ENCODE results near the gene NOL6. TPM values are rescaled to one million over a fixed set of nuclear protein-coding genes. Genes with fewer than 3 reads are reported as not detected.

NOL6 gene
- total and polyA plus RNA-seq, 2 of the 13 experiments (the other 11 are each of a cell fraction or from before 2014, with no cell fraction given) = 17.0 to 30.2 TPM

- TF ChIP-seq ZNF207 (IDR thresholded peaks at IDR 0.05; ENCODE audit: borderline replicate concordance) (no peak), KAT2B (IDR thresholded peaks at IDR 0.05; ENCODE audit: borderline replicate concordance, low read depth, low read length) (no peak), ZNF703 (CRISPR knock-in tag; IDR thresholded peaks at IDR 0.05; ENCODE audit: borderline replicate concordance) (peak; percentile 98), TBP (CRISPR knock-in tag; IDR thresholded peaks at IDR 0.05) (no peak), HOXA9 (CRISPR knock-in tag; IDR thresholded peaks at IDR 0.05; ENCODE audit: borderline replicate concordance) (peak; percentile 92), MEF2D (CRISPR knock-in tag; IDR thresholded peaks at IDR 0.05) (peak; percentile 97), FOXA1 (IDR thresholded peaks at IDR 0.05) (peak; percentile 95), FOXA1 (CRISPR knock-in tag; IDR thresholded peaks at IDR 0.05) (peak; percentile 100), TBX2 (CRISPR knock-in tag; IDR thresholded peaks at IDR 0.05; ENCODE audit: borderline replicate concordance) (peak; percentile 100), DPF2 (CRISPR knock-in tag; IDR thresholded peaks at IDR 0.05; ENCODE audit: borderline replicate concordance, low read depth) (peak; percentile 98), HDAC2 (CRISPR knock-in tag; IDR thresholded peaks at IDR 0.05) (peak; percentile 99), ATF7 (IDR thresholded peaks at IDR 0.05) (peak; percentile 43; the same call in 1 of the 2 replicates), ATF7 (CRISPR knock-in tag; IDR thresholded peaks at IDR 0.05) (peak; percentile 87), ELK4 (CRISPR knock-in tag; IDR thresholded peaks at IDR 0.05; ENCODE audit: borderline replicate concordance) (no peak), SMYD3 (CRISPR knock-in tag; IDR thresholded peaks at IDR 0.05) (0 out of 2 replicates have a peak, but pooled peaks have one; percentile 48), MED1 (CRISPR knock-in tag; IDR thresholded peaks at IDR 0.05) (peak; percentile 97), YEATS2 (CRISPR knock-in tag; IDR thresholded peaks at IDR 0.05; ENCODE audit: borderline replicate concordance) (peak; percentile 88; the same call in 1 of the 2 replicates), MLLT10 (CRISPR knock-in tag; IDR thresholded peaks at IDR 0.05) (no peak)
- TF ChIP-seq, protein P1, sequence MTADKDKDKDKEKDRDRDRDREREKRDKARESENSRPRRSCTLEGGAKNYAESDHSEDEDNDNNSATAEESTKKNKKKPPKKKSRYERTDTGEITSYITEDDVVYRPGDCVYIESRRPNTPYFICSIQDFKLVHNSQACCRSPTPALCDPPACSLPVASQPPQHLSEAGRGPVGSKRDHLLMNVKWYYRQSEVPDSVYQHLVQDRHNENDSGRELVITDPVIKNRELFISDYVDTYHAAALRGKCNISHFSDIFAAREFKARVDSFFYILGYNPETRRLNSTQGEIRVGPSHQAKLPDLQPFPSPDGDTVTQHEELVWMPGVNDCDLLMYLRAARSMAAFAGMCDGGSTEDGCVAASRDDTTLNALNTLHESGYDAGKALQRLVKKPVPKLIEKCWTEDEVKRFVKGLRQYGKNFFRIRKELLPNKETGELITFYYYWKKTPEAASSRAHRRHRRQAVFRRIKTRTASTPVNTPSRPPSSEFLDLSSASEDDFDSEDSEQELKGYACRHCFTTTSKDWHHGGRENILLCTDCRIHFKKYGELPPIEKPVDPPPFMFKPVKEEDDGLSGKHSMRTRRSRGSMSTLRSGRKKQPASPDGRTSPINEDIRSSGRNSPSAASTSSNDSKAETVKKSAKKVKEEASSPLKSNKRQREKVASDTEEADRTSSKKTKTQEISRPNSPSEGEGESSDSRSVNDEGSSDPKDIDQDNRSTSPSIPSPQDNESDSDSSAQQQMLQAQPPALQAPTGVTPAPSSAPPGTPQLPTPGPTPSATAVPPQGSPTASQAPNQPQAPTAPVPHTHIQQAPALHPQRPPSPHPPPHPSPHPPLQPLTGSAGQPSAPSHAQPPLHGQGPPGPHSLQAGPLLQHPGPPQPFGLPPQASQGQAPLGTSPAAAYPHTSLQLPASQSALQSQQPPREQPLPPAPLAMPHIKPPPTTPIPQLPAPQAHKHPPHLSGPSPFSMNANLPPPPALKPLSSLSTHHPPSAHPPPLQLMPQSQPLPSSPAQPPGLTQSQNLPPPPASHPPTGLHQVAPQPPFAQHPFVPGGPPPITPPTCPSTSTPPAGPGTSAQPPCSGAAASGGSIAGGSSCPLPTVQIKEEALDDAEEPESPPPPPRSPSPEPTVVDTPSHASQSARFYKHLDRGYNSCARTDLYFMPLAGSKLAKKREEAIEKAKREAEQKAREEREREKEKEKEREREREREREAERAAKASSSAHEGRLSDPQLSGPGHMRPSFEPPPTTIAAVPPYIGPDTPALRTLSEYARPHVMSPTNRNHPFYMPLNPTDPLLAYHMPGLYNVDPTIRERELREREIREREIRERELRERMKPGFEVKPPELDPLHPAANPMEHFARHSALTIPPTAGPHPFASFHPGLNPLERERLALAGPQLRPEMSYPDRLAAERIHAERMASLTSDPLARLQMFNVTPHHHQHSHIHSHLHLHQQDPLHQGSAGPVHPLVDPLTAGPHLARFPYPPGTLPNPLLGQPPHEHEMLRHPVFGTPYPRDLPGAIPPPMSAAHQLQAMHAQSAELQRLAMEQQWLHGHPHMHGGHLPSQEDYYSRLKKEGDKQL (CRISPR knock-in tag; IDR thresholded peaks at IDR 0.05; ENCODE audit: low read depth) = peak; percentile 99
- TF ChIP-seq, protein P2, sequence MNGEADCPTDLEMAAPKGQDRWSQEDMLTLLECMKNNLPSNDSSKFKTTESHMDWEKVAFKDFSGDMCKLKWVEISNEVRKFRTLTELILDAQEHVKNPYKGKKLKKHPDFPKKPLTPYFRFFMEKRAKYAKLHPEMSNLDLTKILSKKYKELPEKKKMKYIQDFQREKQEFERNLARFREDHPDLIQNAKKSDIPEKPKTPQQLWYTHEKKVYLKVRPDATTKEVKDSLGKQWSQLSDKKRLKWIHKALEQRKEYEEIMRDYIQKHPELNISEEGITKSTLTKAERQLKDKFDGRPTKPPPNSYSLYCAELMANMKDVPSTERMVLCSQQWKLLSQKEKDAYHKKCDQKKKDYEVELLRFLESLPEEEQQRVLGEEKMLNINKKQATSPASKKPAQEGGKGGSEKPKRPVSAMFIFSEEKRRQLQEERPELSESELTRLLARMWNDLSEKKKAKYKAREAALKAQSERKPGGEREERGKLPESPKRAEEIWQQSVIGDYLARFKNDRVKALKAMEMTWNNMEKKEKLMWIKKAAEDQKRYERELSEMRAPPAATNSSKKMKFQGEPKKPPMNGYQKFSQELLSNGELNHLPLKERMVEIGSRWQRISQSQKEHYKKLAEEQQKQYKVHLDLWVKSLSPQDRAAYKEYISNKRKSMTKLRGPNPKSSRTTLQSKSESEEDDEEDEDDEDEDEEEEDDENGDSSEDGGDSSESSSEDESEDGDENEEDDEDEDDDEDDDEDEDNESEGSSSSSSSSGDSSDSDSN (CRISPR knock-in tag; IDR thresholded peaks at IDR 0.05) = peak; percentile 70
Observed at GRCh38 chr9:33415501-33416038, 58.2 kb downstream of the NOL6 start (continued).

Measured in HepG2 (cell line).